Right lobe of liver (tissue), 6 donors: ENCODE measurements around the gene CHAD. TPM values are rescaled to one million over a fixed set of nuclear protein-coding genes. Genes with fewer than 3 reads are reported as not detected.

ENCODE experiments used
- ATAC-seq, 4 donors: fragments of 200-7000 bp; cut with Tn5 transposase; one replicate each; pipeline ENCODE4 v1.9.1; 2020; ENCODE audit warnings: mild to moderate bottlenecking in 4 of 4, moderate library complexity in 4 of 4
- DNase-seq, 3 donors: peaks; one replicate each; pipeline ENCODE4 v3.0.0-alpha.2; 2020
- H3K27ac ChIP-seq, 3 donors: fragments of 200-600 bp; one replicate each; pipeline ENCODE4 v1.8.0; 2022
- H3K27me3 ChIP-seq, 2 donors: fragments of 200-600 bp; one replicate each; pipeline ENCODE4 v1.8.0; 2022
- H3K36me3 ChIP-seq, 4 donors: fragments of 200-600 bp; sonication (generic) in 1 of 4; one replicate each; pipeline versions ENCODE4 v1.5.1 to v1.8.0; 2017 to 2022; ENCODE audit warnings: control low read depth in 1 of 4
- H3K4me1 ChIP-seq, 4 donors: fragments of 200-600 bp; sonication (generic) in 1 of 4; one replicate each; pipeline versions ENCODE4 v1.5.1 to v1.8.0; 2017 to 2022; ENCODE audit warnings: control low read depth in 1 of 4
- H3K4me3 ChIP-seq, 3 donors: fragments of 200-600 bp; one replicate each; pipeline ENCODE4 v1.8.0; 2022
- H3K9me3 ChIP-seq, 4 donors: fragments of 200-600 bp; sonication (generic) in 1 of 4; one replicate each; pipeline versions ENCODE4 v1.5.1 to v1.8.0; 2017 to 2022; ENCODE audit warnings: control low read depth in 1 of 4
- CTCF ChIP-seq, 4 donors: fragments of 200-600 bp in 3 of 4; fragments of 450-650 bp in 1 of 4; IDR thresholded peaks; one replicate each; pipeline versions ENCODE4 v1.5.1 to v1.8.0; 2016 to 2022; ENCODE audit warnings: antibody characterized with exemption in 4 of 4, mild to moderate bottlenecking in 2 of 4
- POLR2A ChIP-seq: fragments of 450-650 bp; IDR thresholded peaks from one replicate; pipeline ENCODE4 v1.6.1; 2017; ENCODE audit warnings: antibody characterized with exemption, mild to moderate bottlenecking
- WGBS: methylation state at CpG from one replicate; pipeline ENCODE4 v1.1.6; 2018; ENCODE audit warnings: low coverage, low lambda C conversion rate; ENCODE audit not compliant: insufficient coverage; ENCODE audit errors: missing lambda C conversion rate; 5-methylcytosine and 5-hydroxymethylcytosine counted together
- intact Hi-C, 2 donors: fragments of 100-400 bp; cut with DNase I; formaldehyde crosslinking; loops; one replicate each; pipeline versions ENCODE4 v1.11.2 to v1.14.1; 2022
- total RNA-seq, 6 experiments: library from RNA; depleted of rRNA in 2 of 6; stranded (reverse); fragments of >200 nt in 2 of 6; fragmentation: NEBNext Ultra II Directional in 3 of 6; extraction: Animal tissue kit (Norgen Biotek cat#: 25700) in 3 of 6; gene quantifications; one replicate each; pipeline versions ENCODE4 v1.1.0 to v1.2.4, GENCODE V29; 2016 to 2023
- donor health status: DM: no; HTN: yes; CAD: no.
- donor health status: DM: no; HTN: no; CAD: no.
- donor health status: DM: no; HTN: no; CAD: no.
- donor health status: DM: no; HTN: yes; CAD: no.
- donor health status: DM: no; HTN: yes; CAD: no.

Gene CHAD
- total RNA-seq, 6 experiments from 2014 or later, result 1.0 to 11.3 (median 3.8) TPM

GRCh38 chr17:50492214-50492613 lies 23.5 kb upstream of the CHAD start:
- Histone ChIP-seq H3K9me3 (no peaks in the 10 kb centered on the region), H3K4me1 (no peaks in the 10 kb centered on the region), H3K36me3 (no peaks in the 10 kb centered on the region), H3K4me3 (no peak overlapping the region), H3K27me3 (no peaks in the 10 kb centered on the region), H3K27ac (no peak overlapping the region)
- TF ChIP-seq CTCF (IDR thresholded peaks at IDR 0.05) (no peak), POLR2A (no peak)
- DNase-seq (no peak), ATAC-seq (no peak)
- intact Hi-C loops, result no loop called here
- WGBS, result 89% methylated on average over 8 of the region's 8 CpGs

GRCh38 chr17:50491505-50491904 lies 22.8 kb upstream of the CHAD start:
- DNase-seq (no peak), ATAC-seq (no peak)
- TF ChIP-seq POLR2A (no peak), CTCF (IDR thresholded peaks at IDR 0.05) (no peak)
- H3K27ac ChIP-seq, result no peak overlapping the region
- intact Hi-C loops, result no loop called here
- 21% methylated on average over 1 of the region's 1 CpG for WGBS
- H3K27me3 ChIP-seq, result no peaks in the 10 kb centered on the region
- no peak overlapping the region for H3K4me3 ChIP-seq
- no peaks in the 10 kb centered on the region for H3K9me3 ChIP-seq
- H3K36me3 ChIP-seq, result no peaks in the 10 kb centered on the region
- no peaks in the 10 kb centered on the region for H3K4me1 ChIP-seq

- TF ChIP-seq POLR2A (no peak), CTCF (IDR thresholded peaks at IDR 0.05) (no peak)
- no peak overlapping the region for H3K4me3 ChIP-seq
- H3K4me1 ChIP-seq, result no peaks in the 10 kb centered on the region
- H3K27me3 ChIP-seq, result no peaks in the 10 kb centered on the region
- no peak overlapping the region for H3K27ac ChIP-seq
- DNase-seq (no peak), ATAC-seq (no peak)
- H3K9me3 ChIP-seq, result no peaks in the 10 kb centered on the region
- intact Hi-C loops, result loop anchor here in 1 of 2 donors (10.0 kb wide), 1 partner anchor 134 kb away; no protein-coding TSS in a partner anchor
- no CpG with 5 or more reads among the region's 2 CpGs for WGBS
- peaks cover 0 to 16% (median 8%) of the 10 kb centered on the region in 4 donors for H3K36me3 ChIP-seq
These were observed 20.2 kb upstream of the CHAD start for GRCh38 chr17:50488880-50489279.

GRCh38 chr17:50487213-50488096 lies 18.8 kb upstream of the CHAD start:
- intact Hi-C loops, result loop anchor here in 1 of 2 donors (10.0 kb wide), 1 partner anchor 133 kb away; no protein-coding TSS in a partner anchor
- 91% methylated on average over 5 of the region's 17 CpGs for WGBS

More at GRCh38 chr17:50487213-50488096, 18.8 kb upstream of the CHAD start:
- no peak for TF ChIP-seq POLR2A
- TF ChIP-seq CTCF (IDR thresholded peaks at IDR 0.05), result no peak
- ATAC-seq (no peak), DNase-seq (no peak)
- H3K4me3 ChIP-seq, result no peak overlapping the region
- peaks cover 0 to 21% (median 8%) of the 10 kb centered on the region in 4 donors for H3K36me3 ChIP-seq
- H3K27ac ChIP-seq, result no peak overlapping the region
- no peaks in the 10 kb centered on the region for H3K27me3 ChIP-seq
- H3K4me1 ChIP-seq, result peaks cover 0 to 4% (median 2%) of the 10 kb centered on the region in 4 donors
- H3K9me3 ChIP-seq, result no peaks in the 10 kb centered on the region
